K562 (cell line): ENCODE results near the gene NTN3. TPM values are rescaled to one million over a fixed set of nuclear protein-coding genes. Genes with fewer than 3 reads are reported as not detected.

Experiments used
- CREB1 ChIP-seq, 2 experiments: sonication (generic) in 1 of 2; formaldehyde crosslinking in 1 of 2; IDR thresholded peaks; 2 replicates each; pipeline versions ENCODE4 v1.6.1 to v1.8.0; 2012 to 2022; ENCODE audit warnings: inconsistent platforms in 1 of 2, mild to moderate bottlenecking in 1 of 2, missing genetic modification reagents in 1 of 2, moderate library complexity in 1 of 2
- CREM ChIP-seq: IDR thresholded peaks from 2 replicates; pipeline ENCODE4 v1.6.1; 2014; ENCODE audit warnings: antibody characterized with exemption, low read depth
- E2F3 ChIP-seq: fragments of 250-450 bp; sonication (Bioruptor Pico); IDR thresholded peaks from 2 replicates; pipeline ENCODE4 v1.4.0; 2020; ENCODE audit warnings: mild to moderate bottlenecking
- FIP1L1 ChIP-seq: fragments of 200-400 bp; formaldehyde crosslinking; IDR thresholded peaks from 2 replicates; pipeline ENCODE4 v1.6.1; 2018; ENCODE audit warnings: mild to moderate bottlenecking, low read depth, low read length; ENCODE audit not compliant: poor library complexity, severe bottlenecking
- NONO ChIP-seq, 2 experiments: fragments of 200-400 bp in 1 of 2; fragments of 450-650 bp in 1 of 2; formaldehyde crosslinking in 1 of 2; IDR thresholded peaks; 2 replicates each; pipeline ENCODE4 v1.6.1; 2017; ENCODE audit warnings: low read depth in 2 of 2, mild to moderate bottlenecking in 2 of 2, moderate library complexity in 2 of 2, low read length in 1 of 2
- RAD21 ChIP-seq, 2 experiments: fragments of 250-450 bp in 1 of 2; fragments of 450-650 bp in 1 of 2; sonication (Bioruptor Pico) in 1 of 2; formaldehyde crosslinking in 1 of 2; IDR thresholded peaks in 1 of 2; conservative IDR thresholded peaks in 1 of 2; 2 replicates each; pipeline versions ENCODE4 v1.4.0 to v1.8.0; 2020 to 2022; ENCODE audit warnings: mild to moderate bottlenecking in 2 of 2, moderate library complexity in 1 of 2
- SMARCB1 ChIP-seq: IDR thresholded peaks from 2 replicates; pipeline ENCODE4 v1.6.1; 2011; ENCODE audit warnings: improper control_type of control experiment, low read depth; ENCODE audit not compliant: insufficient read length
- TARDBP ChIP-seq: fragments of 450-650 bp; IDR thresholded peaks from 2 replicates; pipeline ENCODE4 v1.6.1; 2016
- WHSC1 ChIP-seq: IDR thresholded peaks from one replicate; pipeline ENCODE4 v1.6.1; 2012; ENCODE audit warnings: low read length, control low read depth, inconsistent platforms
- ZBTB1 ChIP-seq: sonication (generic); formaldehyde crosslinking; IDR thresholded peaks from 2 replicates; pipeline ENCODE4 v1.8.1; 2023; ENCODE audit warnings: missing genetic modification reagents, low read depth, mild to moderate bottlenecking, borderline replicate concordance
- ZBTB17 ChIP-seq: fragments of 450-650 bp; formaldehyde crosslinking; IDR thresholded peaks from 2 replicates; pipeline ENCODE4 v1.4.0; 2020; ENCODE audit warnings: mild to moderate bottlenecking
- ZNF212 ChIP-seq: fragments of 450-650 bp; formaldehyde crosslinking; IDR thresholded peaks from 2 replicates; pipeline ENCODE4 v1.4.0; 2020; ENCODE audit warnings: mild to moderate bottlenecking
- ZNF311 ChIP-seq: fragments of 250-450 bp; sonication (Bioruptor Pico); IDR thresholded peaks from 2 replicates; pipeline ENCODE4 v1.4.0; 2020; ENCODE audit warnings: mild to moderate bottlenecking, moderate library complexity
- ZNF561 ChIP-seq: fragments of 450-650 bp; formaldehyde crosslinking; conservative IDR thresholded peaks from 2 replicates; pipeline ENCODE4 v1.4.0; 2020; ENCODE audit warnings: mild to moderate bottlenecking, moderate library complexity
- polyA plus RNA-seq, 8 experiments: library from polyadenylated mRNA; depleted of rRNA in 4 of 8; stranded (reverse) in 5 of 8; unstranded in 3 of 8; fragments of >200 nt; fragmentation: Nextera tagmentation in 2 of 8; fragmentation: Illumina TruSeq in 1 of 8; extraction: Ambion mirVana in 2 of 8; extraction: Trizol in 1 of 8; gene quantifications; 2 replicates each; pipeline versions ENCODE4 v1.2.1 to v1.2.3, GENCODE V29; 2011 to 2014; ENCODE audit warnings: inconsistent platforms in 1 of 8, missing spikeins in 1 of 8
- total RNA-seq, 7 experiments: library from RNA; depleted of rRNA in 6 of 7; stranded (reverse); fragments of >200 nt in 6 of 7; fragmentation: Illumina TruSeq in 2 of 7; extraction: Trizol in 2 of 7; gene quantifications; 2 replicates each; pipeline versions ENCODE4 v1.2.1 to v1.2.3, GENCODE V29; 2011 to 2021; ENCODE audit warnings: low replicate concordance in 1 of 7
- TF ChIP-seq, protein P1 (sequence below): fragments of 450-650 bp; formaldehyde crosslinking; IDR thresholded peaks from 2 replicates; pipeline ENCODE4 v1.4.0; 2020; ENCODE audit warnings: mild to moderate bottlenecking, moderate library complexity
- TF ChIP-seq, protein P2 (sequence below): conservative IDR thresholded peaks from 2 replicates; pipeline ENCODE4 v1.6.1; 2011; ENCODE audit warnings: low read depth, mild to moderate bottlenecking, low read length; ENCODE audit not compliant: control insufficient read depth
- TF ChIP-seq, protein P3 (sequence below): fragments of 450-650 bp; IDR thresholded peaks from 2 replicates; pipeline ENCODE4 v1.6.1; 2016; ENCODE audit warnings: borderline replicate concordance
- TF ChIP-seq, protein P4 (sequence below), 2 experiments: IDR thresholded peaks; 2 replicates each; pipeline ENCODE4 v1.6.1; 2012; ENCODE audit warnings: improper control_type of control experiment in 2 of 2, low read depth in 2 of 2, low read length in 2 of 2, borderline replicate concordance in 1 of 2

The NTN3 gene
- total and polyA plus RNA-seq, 9 of the 15 experiments (the other 6 are each of a cell fraction or from before 2014, with no cell fraction given) = not detected

DNA sequence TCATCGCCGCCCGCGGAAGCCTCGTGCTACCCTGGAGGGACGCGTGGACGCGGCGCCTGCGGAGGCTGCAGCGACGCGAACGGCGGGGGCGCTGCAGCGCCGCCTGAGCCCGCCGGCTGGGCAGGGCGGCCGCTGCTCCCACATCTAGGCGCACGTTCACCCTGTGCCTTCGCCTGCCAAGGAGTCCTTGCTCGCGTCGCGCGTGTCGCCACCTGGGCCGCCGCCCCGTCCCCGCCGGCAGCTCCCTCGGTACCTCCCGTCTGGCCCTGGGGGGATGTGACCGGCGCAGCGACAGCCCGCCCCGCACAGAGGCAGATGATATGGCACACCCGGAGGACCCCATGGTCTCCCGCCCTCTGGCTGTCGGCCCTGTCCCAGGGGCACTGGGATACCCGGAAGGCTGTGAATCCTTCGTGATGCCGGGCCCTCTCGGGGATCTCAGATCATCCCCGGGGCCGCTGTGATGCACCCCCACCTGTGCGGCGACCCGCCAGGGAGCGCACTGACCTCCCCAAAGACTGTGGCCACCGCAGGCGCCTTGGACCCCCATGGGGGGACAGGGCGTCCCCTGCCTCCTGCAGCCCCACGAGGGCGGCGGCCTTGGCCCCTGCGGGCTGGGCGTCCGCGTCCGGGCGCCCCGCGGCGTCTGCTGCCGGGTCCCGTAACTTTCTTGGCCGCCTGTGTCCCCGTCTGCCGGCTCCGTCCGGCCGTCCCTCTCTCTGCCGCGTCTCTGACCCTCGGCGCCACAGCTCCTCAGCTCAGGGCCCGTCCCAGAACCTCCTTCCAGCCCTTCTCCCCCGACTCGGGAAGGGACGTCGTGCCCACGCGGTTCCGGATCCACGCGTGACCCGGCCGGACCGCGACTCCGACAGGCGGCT lies 3.1 kb downstream of the NTN3 start (continued):
- TF ChIP-seq, protein P1, sequence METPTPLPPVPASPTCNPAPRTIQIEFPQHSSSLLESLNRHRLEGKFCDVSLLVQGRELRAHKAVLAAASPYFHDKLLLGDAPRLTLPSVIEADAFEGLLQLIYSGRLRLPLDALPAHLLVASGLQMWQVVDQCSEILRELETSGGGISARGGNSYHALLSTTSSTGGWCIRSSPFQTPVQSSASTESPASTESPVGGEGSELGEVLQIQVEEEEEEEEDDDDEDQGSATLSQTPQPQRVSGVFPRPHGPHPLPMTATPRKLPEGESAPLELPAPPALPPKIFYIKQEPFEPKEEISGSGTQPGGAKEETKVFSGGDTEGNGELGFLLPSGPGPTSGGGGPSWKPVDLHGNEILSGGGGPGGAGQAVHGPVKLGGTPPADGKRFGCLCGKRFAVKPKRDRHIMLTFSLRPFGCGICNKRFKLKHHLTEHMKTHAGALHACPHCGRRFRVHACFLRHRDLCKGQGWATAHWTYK (CRISPR knock-in tag) = peak; percentile 79; the same call in 1 of the 2 replicates
- TF ChIP-seq E2F3 = peak; percentile 63
- 0 out of 2 replicates have a peak, but pooled peaks have one; percentile 41 for TF ChIP-seq ZNF561 (CRISPR knock-in tag)
- TF ChIP-seq FIP1L1 = peak; percentile 17
- TF ChIP-seq, protein P2, sequence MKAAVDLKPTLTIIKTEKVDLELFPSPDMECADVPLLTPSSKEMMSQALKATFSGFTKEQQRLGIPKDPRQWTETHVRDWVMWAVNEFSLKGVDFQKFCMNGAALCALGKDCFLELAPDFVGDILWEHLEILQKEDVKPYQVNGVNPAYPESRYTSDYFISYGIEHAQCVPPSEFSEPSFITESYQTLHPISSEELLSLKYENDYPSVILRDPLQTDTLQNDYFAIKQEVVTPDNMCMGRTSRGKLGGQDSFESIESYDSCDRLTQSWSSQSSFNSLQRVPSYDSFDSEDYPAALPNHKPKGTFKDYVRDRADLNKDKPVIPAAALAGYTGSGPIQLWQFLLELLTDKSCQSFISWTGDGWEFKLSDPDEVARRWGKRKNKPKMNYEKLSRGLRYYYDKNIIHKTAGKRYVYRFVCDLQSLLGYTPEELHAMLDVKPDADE = peak; percentile 55; the same call in 1 of the 2 replicates
- TF ChIP-seq RAD21 (CRISPR knock-in tag; conservative IDR thresholded peaks at IDR 0.05 in 1 of 2, IDR thresholded peaks at IDR 0.05 in 1 of 2) = peak; percentile 31 to 58; a peak in 3 of 4 replicates
- peak; percentile 46; the same call in 1 of the 2 replicates for TF ChIP-seq CREM
- TF ChIP-seq NONO (IDR thresholded peaks at IDR 0.05; ENCODE audit: low read depth in 2 of 2, low read length in 1 of 2) = peak in 1 of 2 experiments; percentile 49; a peak in 2 of 4 replicates
- TF ChIP-seq, protein P3, sequence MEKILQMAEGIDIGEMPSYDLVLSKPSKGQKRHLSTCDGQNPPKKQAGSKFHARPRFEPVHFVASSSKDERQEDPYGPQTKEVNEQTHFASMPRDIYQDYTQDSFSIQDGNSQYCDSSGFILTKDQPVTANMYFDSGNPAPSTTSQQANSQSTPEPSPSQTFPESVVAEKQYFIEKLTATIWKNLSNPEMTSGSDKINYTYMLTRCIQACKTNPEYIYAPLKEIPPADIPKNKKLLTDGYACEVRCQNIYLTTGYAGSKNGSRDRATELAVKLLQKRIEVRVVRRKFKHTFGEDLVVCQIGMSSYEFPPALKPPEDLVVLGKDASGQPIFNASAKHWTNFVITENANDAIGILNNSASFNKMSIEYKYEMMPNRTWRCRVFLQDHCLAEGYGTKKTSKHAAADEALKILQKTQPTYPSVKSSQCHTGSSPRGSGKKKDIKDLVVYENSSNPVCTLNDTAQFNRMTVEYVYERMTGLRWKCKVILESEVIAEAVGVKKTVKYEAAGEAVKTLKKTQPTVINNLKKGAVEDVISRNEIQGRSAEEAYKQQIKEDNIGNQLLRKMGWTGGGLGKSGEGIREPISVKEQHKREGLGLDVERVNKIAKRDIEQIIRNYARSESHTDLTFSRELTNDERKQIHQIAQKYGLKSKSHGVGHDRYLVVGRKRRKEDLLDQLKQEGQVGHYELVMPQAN = 0 out of 2 replicates have a peak, but pooled peaks have one; percentile 23
- no peak for TF ChIP-seq ZNF311
- 0 out of 2 replicates have a peak, but pooled peaks have one; percentile 26 for TF ChIP-seq ZNF212
- 0 out of 2 replicates have a peak, but pooled peaks have one; percentile 28 for TF ChIP-seq ZBTB17 (CRISPR knock-in tag)
- TF ChIP-seq, protein P4, sequence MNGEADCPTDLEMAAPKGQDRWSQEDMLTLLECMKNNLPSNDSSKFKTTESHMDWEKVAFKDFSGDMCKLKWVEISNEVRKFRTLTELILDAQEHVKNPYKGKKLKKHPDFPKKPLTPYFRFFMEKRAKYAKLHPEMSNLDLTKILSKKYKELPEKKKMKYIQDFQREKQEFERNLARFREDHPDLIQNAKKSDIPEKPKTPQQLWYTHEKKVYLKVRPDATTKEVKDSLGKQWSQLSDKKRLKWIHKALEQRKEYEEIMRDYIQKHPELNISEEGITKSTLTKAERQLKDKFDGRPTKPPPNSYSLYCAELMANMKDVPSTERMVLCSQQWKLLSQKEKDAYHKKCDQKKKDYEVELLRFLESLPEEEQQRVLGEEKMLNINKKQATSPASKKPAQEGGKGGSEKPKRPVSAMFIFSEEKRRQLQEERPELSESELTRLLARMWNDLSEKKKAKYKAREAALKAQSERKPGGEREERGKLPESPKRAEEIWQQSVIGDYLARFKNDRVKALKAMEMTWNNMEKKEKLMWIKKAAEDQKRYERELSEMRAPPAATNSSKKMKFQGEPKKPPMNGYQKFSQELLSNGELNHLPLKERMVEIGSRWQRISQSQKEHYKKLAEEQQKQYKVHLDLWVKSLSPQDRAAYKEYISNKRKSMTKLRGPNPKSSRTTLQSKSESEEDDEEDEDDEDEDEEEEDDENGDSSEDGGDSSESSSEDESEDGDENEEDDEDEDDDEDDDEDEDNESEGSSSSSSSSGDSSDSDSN (IDR thresholded peaks at IDR 0.05; ENCODE audit: borderline replicate concordance in 1 of 2, low read depth in 2 of 2, low read length in 2 of 2) = peak; percentile 43 to 85; a peak in 3 of 4 replicates
- TF ChIP-seq SMARCB1 = no peak
- TF ChIP-seq WHSC1 = no peak
- TF ChIP-seq ZBTB1 (CRISPR knock-in tag) = no peak; the same call in 1 of the 2 replicates
- 0 out of 2 replicates have a peak, but pooled peaks have one; percentile 34 for TF ChIP-seq CREB1 (IDR thresholded peaks at IDR 0.05)
- peak; percentile 51; the same call in 1 of the 2 replicates for TF ChIP-seq CREB1 (CRISPR knock-in tag; IDR thresholded peaks at IDR 0.05)
- 0 out of 2 replicates have a peak, but pooled peaks have one; percentile 30 for TF ChIP-seq TARDBP
